ENCODE data around the gene ADAMTS19. TPM values are rescaled to one million over a fixed set of nuclear protein-coding genes. Genes with fewer than 3 reads are reported as not detected.

Gene ADAMTS19
- total RNA-seq, 1 donor from 2014 or later: 33.7 TPM

- no peaks in the 10 kb centered on the region for H3K36me3 Mint-ChIP-seq (ENCODE audit: insufficient read depth)
- DNase-seq (ENCODE audit: low spot score, unreplicated experiment): no peak
- TF ChIP-seq CTCF (IDR thresholded peaks at IDR 0.05; ENCODE audit: unreplicated experiment): no peak
- no peaks in the 10 kb centered on the region for H3K27me3 Mint-ChIP-seq
- no peak overlapping the region for H3K4me3 Mint-ChIP-seq (ENCODE audit: low read depth)
- no peaks in the 10 kb centered on the region for H3K4me1 Mint-ChIP-seq (ENCODE audit: low read depth)
- H3K27ac Mint-ChIP-seq: no peak overlapping the region
- no peaks in the 10 kb centered on the region for H3K9me3 Mint-ChIP-seq (ENCODE audit: low read depth)
Observed at GRCh38 chr5:129781594-129781993, 321.5 kb downstream of the ADAMTS19 start.

All from progenitor cell of endocrine pancreas (in vitro differentiated cells).